K562 (cell line): ENCODE data around the gene SLC33A1. TPM values are rescaled to one million over a fixed set of nuclear protein-coding genes. Genes with fewer than 3 reads are reported as not detected.

Experiments
- CREB1 ChIP-seq, 2 experiments: sonication (generic) in 1 of 2; formaldehyde crosslinking in 1 of 2; IDR thresholded peaks; 2 replicates each; pipeline versions ENCODE4 v1.6.1 to v1.8.0; 2012 to 2022; ENCODE audit warnings: inconsistent platforms in 1 of 2, mild to moderate bottlenecking in 1 of 2, missing genetic modification reagents in 1 of 2, moderate library complexity in 1 of 2
- NCOA4 ChIP-seq: fragments of 450-650 bp; IDR thresholded peaks from 2 replicates; pipeline ENCODE4 v1.6.1; 2018; ENCODE audit warnings: mild to moderate bottlenecking; ENCODE audit not compliant: partially characterized antibody
- NELFE ChIP-seq: IDR thresholded peaks from 2 replicates; pipeline ENCODE4 v1.6.1; 2011; ENCODE audit warnings: mild to moderate bottlenecking; ENCODE audit not compliant: insufficient read depth, insufficient read length
- NEUROD1 ChIP-seq: fragments of 150-350 bp; IDR thresholded peaks from 2 replicates; pipeline ENCODE4 v1.6.1; 2014; ENCODE audit warnings: borderline replicate concordance, low read length, low read depth; ENCODE audit not compliant: partially characterized antibody
- SMC3 ChIP-seq: conservative IDR thresholded peaks from 2 replicates; pipeline ENCODE4 v1.6.1; 2011; ENCODE audit warnings: low read depth, low read length, improper control_type of control experiment; ENCODE audit not compliant: insufficient read depth
- TBP ChIP-seq: optimal IDR thresholded peaks from 2 replicates; pipeline ENCODE3; 2011; ENCODE audit warnings: low read depth, low read length, improper control_type of control experiment
- TRIM24 ChIP-seq, 2 experiments: fragments of 450-650 bp; IDR thresholded peaks; 2 replicates each; pipeline ENCODE4 v1.6.1; 2016
- ZFP30 ChIP-seq: fragments of 250-450 bp; sonication (Bioruptor Pico); IDR thresholded peaks from 2 replicates; pipeline ENCODE4 v1.8.0; 2022; ENCODE audit warnings: moderate library complexity, mild to moderate bottlenecking, inconsistent platforms, borderline replicate concordance
- ZNF561 ChIP-seq: fragments of 450-650 bp; formaldehyde crosslinking; conservative IDR thresholded peaks from 2 replicates; pipeline ENCODE4 v1.4.0; 2020; ENCODE audit warnings: mild to moderate bottlenecking, moderate library complexity
- polyA plus RNA-seq, 8 experiments: library from polyadenylated mRNA; depleted of rRNA in 4 of 8; stranded (reverse) in 5 of 8; unstranded in 3 of 8; fragments of >200 nt; fragmentation: Nextera tagmentation in 2 of 8; fragmentation: Illumina TruSeq in 1 of 8; extraction: Ambion mirVana in 2 of 8; extraction: Trizol in 1 of 8; gene quantifications; 2 replicates each; pipeline versions ENCODE4 v1.2.1 to v1.2.3, GENCODE V29; 2011 to 2014; ENCODE audit warnings: inconsistent platforms in 1 of 8, missing spikeins in 1 of 8
- total RNA-seq, 7 experiments: library from RNA; depleted of rRNA in 6 of 7; stranded (reverse); fragments of >200 nt in 6 of 7; fragmentation: Illumina TruSeq in 2 of 7; extraction: Trizol in 2 of 7; gene quantifications; 2 replicates each; pipeline versions ENCODE4 v1.2.1 to v1.2.3, GENCODE V29; 2011 to 2021; ENCODE audit warnings: low replicate concordance in 1 of 7
- TF ChIP-seq, protein P1 (sequence below): sonication (generic); formaldehyde crosslinking; IDR thresholded peaks from 2 replicates; pipeline ENCODE4 v1.8.0; 2022; ENCODE audit warnings: mild to moderate bottlenecking, missing genetic modification reagents
- TF ChIP-seq, protein P2 (sequence below): IDR thresholded peaks from 2 replicates; pipeline ENCODE4 v1.6.1; 2014; ENCODE audit warnings: antibody characterized with exemption
- TF ChIP-seq, protein P3 (sequence below): fragments of 150-350 bp; IDR thresholded peaks from 2 replicates; pipeline ENCODE4 v1.6.1; 2014; ENCODE audit warnings: low read depth, mild to moderate bottlenecking, low read length, borderline replicate concordance
- TF ChIP-seq, protein P4 (sequence below): fragments of 250-450 bp; sonication (Bioruptor Pico); IDR thresholded peaks from 2 replicates; pipeline ENCODE4 v1.4.0; 2020
- TF ChIP-seq, protein P5 (sequence below): sonication (generic); formaldehyde crosslinking; IDR thresholded peaks from 2 replicates; pipeline ENCODE4 v1.8.0; 2022; ENCODE audit warnings: mild to moderate bottlenecking, missing genetic modification reagents
- TF ChIP-seq, protein P6 (sequence below): fragments of 450-650 bp; formaldehyde crosslinking; IDR thresholded peaks from 2 replicates; pipeline ENCODE4 v1.4.0; 2020; ENCODE audit warnings: mild to moderate bottlenecking, mixed read lengths

Gene SLC33A1
- total and polyA plus RNA-seq, 9 of the 15 experiments (the other 6 are each of a cell fraction or from before 2014, with no cell fraction given): 6.2 to 26.8 (median 19.6) TPM

DNA sequence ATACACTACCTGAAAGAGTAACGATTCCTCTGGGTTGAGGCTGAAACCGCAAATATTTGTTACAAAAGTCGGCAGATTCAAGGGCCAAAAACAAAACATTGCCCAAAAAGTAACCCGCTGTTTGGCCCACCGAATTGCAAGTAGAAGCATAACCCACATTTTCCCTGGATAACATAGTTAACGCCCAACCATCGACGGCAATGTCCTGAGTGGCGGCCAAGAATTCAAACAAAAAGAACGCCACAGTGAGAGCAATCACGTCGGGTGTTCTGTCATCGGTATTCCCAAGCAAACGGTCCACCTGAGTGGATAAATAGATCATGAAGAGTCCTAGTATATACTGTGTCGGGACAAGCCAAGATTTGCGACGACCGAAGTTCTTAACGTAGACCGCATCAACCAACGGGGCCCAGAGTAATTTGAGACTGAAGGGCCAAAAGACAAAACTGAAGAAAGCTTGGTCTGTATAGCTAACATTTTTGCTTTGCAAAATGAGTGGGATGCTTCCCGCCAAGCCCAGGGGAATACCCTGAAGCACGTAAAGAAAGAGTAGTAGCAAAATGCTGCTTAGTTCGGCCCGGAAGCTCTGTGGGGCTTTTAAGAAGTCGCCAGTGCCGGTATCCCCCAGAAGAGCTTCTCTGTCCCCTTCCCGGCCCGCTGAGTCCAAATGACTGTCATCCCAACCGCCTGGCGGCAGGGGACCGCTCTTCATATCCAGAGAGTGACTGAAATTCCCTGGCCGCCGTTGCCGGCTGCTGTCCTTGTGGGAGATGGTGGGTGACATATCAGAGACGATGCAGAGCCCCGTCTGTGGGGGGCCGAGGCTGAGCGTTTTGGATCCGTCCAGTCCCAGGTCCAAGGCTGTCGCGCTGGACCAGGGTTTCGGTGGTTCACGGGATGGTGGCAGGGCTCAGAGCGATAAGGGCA is 750 bp downstream of the SLC33A1 start (continued):
- TF ChIP-seq SMC3 (no peak), NEUROD1 (no peak), CREB1 (IDR thresholded peaks at IDR 0.05) (no peak), CREB1 (CRISPR knock-in tag; IDR thresholded peaks at IDR 0.05) (no peak), TBP (no peak), ZFP30 (CRISPR knock-in tag) (no peak), NELFE (no peak), TRIM24 (IDR thresholded peaks at IDR 0.05) (no peak), NCOA4 (no peak), ZNF561 (CRISPR knock-in tag) (no peak)
- TF ChIP-seq, protein P1, sequence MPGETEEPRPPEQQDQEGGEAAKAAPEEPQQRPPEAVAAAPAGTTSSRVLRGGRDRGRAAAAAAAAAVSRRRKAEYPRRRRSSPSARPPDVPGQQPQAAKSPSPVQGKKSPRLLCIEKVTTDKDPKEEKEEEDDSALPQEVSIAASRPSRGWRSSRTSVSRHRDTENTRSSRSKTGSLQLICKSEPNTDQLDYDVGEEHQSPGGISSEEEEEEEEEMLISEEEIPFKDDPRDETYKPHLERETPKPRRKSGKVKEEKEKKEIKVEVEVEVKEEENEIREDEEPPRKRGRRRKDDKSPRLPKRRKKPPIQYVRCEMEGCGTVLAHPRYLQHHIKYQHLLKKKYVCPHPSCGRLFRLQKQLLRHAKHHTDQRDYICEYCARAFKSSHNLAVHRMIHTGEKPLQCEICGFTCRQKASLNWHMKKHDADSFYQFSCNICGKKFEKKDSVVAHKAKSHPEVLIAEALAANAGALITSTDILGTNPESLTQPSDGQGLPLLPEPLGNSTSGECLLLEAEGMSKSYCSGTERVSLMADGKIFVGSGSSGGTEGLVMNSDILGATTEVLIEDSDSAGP (CRISPR knock-in tag): no peak
- TF ChIP-seq, protein P2, sequence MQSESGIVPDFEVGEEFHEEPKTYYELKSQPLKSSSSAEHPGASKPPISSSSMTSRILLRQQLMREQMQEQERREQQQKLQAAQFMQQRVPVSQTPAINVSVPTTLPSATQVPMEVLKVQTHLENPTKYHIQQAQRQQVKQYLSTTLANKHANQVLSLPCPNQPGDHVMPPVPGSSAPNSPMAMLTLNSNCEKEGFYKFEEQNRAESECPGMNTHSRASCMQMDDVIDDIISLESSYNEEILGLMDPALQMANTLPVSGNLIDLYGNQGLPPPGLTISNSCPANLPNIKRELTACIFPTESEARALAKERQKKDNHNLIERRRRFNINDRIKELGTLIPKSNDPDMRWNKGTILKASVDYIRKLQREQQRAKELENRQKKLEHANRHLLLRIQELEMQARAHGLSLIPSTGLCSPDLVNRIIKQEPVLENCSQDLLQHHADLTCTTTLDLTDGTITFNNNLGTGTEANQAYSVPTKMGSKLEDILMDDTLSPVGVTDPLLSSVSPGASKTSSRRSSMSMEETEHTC: no peak
- TF ChIP-seq, protein P3, sequence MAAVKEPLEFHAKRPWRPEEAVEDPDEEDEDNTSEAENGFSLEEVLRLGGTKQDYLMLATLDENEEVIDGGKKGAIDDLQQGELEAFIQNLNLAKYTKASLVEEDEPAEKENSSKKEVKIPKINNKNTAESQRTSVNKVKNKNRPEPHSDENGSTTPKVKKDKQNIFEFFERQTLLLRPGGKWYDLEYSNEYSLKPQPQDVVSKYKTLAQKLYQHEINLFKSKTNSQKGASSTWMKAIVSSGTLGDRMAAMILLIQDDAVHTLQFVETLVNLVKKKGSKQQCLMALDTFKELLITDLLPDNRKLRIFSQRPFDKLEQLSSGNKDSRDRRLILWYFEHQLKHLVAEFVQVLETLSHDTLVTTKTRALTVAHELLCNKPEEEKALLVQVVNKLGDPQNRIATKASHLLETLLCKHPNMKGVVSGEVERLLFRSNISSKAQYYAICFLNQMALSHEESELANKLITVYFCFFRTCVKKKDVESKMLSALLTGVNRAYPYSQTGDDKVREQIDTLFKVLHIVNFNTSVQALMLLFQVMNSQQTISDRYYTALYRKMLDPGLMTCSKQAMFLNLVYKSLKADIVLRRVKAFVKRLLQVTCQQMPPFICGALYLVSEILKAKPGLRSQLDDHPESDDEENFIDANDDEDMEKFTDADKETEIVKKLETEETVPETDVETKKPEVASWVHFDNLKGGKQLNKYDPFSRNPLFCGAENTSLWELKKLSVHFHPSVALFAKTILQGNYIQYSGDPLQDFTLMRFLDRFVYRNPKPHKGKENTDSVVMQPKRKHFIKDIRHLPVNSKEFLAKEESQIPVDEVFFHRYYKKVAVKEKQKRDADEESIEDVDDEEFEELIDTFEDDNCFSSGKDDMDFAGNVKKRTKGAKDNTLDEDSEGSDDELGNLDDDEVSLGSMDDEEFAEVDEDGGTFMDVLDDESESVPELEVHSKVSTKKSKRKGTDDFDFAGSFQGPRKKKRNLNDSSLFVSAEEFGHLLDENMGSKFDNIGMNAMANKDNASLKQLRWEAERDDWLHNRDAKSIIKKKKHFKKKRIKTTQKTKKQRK: no peak
- TF ChIP-seq, protein P4, sequence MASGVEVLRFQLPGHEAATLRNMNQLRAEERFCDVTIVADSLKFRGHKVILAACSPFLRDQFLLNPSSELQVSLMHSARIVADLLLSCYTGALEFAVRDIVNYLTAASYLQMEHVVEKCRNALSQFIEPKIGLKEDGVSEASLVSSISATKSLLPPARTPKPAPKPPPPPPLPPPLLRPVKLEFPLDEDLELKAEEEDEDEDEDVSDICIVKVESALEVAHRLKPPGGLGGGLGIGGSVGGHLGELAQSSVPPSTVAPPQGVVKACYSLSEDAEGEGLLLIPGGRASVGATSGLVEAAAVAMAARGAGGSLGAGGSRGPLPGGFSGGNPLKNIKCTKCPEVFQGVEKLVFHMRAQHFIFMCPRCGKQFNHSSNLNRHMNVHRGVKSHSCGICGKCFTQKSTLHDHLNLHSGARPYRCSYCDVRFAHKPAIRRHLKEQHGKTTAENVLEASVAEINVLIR (CRISPR knock-in tag): no peak
- TF ChIP-seq, protein P5, sequence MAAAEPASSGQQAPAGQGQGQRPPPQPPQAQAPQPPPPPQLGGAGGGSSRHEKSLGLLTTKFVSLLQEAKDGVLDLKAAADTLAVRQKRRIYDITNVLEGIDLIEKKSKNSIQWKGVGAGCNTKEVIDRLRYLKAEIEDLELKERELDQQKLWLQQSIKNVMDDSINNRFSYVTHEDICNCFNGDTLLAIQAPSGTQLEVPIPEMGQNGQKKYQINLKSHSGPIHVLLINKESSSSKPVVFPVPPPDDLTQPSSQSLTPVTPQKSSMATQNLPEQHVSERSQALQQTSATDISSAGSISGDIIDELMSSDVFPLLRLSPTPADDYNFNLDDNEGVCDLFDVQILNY (CRISPR knock-in tag): no peak
- TF ChIP-seq, protein P6, sequence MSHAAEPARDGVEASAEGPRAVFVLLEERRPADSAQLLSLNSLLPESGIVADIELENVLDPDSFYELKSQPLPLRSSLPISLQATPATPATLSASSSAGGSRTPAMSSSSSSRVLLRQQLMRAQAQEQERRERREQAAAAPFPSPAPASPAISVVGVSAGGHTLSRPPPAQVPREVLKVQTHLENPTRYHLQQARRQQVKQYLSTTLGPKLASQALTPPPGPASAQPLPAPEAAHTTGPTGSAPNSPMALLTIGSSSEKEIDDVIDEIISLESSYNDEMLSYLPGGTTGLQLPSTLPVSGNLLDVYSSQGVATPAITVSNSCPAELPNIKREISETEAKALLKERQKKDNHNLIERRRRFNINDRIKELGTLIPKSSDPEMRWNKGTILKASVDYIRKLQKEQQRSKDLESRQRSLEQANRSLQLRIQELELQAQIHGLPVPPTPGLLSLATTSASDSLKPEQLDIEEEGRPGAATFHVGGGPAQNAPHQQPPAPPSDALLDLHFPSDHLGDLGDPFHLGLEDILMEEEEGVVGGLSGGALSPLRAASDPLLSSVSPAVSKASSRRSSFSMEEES (CRISPR knock-in tag): no peak
